ENCODE data around the gene SMC3.

Gene SMC3

DNA sequence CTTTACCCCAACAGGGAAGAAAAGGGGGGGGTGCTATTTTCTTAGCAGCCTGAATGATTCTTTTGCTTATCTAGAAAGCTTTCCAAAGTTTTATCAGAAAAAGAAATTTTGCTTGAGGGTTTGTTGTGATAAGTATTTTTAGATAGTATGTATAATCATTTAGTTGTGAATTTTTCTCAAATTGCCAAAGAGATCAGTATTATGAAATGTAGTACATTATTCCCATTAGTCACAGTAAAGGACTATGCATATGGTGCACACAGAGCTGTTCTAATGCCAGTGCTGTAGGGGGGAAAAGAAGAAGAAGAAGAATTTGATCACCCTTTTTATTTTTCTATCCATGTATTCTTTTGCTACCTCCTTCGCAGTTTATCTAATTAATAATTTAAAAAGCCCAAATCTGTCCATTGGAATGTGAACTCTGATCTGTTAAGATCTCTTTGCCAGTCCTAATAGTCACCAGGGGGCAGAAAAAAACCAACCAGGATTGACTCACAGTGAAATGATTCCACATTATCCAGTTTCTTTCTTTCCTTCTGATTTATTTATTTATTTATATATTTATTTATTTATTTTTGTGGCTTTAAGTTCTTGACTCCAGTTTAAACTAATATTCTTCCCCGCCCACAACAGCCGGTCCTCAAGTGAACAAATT is 81.3 kb downstream of the SMC3 start:
- no peak for DNase-seq

DNA sequence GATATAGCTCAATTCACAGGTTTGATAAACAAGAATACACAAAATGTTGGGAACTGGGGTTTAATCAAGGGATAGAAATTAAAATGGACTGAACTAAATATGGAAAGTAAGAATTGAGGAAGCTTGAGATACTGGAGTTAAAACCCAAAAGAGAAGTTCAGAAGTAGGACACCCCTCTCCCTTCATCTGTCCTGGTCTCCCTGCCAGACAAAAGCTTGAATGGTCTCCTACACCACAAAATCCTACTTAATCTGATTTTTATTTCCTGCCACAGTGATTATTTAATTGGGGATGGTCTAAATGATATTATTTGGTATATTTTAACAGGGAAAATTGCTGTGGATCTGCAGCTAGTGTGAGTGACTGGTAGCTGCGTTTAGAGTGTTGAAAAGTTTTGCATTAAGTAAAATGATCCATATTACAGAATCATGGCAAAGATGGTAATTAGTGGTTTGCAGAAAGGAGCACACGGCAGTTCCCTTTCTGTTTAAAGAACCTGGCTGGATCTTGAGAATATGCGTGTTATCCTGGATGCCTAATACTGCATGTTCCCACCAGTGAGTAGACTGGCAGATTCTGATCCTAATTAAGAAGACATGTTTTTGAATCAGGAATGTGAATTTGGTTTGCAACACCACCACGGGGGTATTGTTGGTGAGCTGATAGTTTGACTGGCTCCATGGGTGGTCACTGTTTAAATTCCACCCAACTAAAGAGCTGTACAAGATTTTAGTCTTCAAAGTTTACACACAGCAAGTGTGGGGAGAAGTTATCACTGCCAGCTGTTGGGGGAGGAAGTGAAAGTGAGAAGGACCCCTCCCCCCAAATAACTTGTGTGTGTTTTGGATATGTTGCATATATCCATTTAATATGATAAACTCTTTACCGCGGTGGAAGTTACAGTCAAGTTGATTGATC is 82.1 kb downstream of the SMC3 start:
- no peak for DNase-seq

DNA sequence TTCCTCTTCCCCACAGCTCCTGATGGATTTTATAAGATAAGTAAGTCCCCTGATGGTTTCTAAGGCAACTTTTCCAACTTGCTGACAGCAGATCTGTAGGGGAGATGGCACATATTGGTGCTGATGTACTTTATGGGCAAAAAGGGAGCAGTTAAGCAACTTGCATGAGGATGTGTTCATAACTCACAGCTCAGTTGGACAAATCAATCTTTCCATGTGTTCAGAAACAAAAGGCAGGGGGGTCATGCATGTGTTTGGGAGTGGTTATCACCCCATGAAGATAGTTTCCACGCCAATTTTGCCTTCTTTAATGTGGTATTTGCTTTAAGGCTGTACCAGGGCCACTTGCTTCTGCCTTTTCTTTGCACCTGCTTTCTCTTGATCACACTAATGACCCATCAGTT is 82.8 kb downstream of the SMC3 start:
- no peak for DNase-seq

DNA sequence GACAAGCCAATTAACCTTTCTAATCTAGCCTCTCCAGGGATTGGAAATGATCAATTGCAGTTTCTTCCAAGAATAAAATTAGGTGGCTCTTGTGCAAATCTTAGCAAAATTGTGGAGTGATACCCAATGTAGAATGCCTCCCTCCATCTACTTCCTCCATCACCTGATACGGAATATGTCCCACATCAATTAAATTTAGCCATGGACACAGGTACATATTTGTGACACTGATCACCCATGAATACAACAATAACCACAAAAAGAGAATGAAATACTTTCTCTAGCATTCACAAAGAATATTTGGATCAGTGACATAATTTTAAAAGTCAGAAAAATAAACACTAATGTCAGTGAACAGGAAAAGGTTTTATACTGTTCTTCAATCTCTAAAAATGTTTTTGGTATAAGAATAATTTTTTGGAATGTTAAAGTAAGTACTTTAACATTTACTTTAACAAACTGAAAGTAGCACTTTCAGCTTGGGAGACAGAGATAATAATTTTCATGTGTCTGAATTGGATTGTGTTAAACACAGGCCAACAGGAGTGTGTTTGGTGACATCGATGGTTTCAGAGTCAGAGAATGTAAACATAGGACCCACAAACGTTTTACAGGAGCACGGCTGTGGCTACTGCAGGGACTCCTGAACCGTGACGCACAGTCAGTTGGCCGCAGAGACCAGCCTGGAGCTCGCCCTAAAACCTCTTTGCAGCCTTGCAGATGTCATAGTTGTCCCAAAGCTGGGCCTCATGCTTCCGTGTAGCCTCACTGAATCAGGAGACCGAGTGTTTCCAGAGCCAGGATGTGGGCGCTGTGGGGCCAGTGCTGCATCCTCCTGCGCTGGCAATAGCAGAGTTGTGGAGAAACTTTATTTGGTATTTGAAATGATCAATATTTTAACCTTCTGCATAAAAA is 83.8 kb downstream of the SMC3 start:
- DNase-seq: no peak

DNA sequence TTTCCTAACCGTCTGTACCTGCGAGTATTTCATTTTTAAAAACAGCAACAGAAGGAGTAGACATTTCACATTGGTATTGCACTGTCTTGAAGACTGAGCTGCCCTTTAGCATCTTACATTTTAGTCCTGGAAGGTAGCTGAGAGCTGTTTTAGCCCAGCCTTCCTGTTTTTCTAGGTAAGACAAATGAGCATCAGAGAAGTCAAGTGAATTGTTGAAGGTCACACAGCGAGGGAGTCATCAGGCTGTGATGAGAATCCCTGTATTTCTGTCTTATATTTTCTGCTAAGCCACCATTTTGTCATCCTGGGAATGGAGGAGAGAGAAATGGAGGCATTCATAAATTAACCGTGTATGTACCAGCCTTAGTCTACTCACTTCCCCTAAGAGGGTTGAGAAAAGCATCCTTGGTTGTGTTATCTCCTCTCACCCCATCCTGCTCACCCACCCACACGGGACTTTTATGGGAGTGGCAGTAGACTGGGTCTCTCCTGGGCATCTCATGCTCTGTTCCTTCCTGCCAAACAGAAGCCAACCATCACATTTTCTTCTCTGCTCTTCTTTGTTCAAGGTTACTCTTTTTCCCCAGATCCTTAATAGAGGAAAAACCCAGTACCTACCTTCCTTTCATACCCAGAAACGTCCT is 85.1 kb downstream of the SMC3 start:
- no peak for DNase-seq
